GM21515 (cell line): ENCODE results near the gene NBEA.
"Not testable (repeated sequence)": the region's sequence is repeated elsewhere in the genome, so short reads cannot be mapped to it uniquely, and the experiment has no call there.

ENCODE experiments used
- ATAC-seq: cut with Tn5 transposase; IDR thresholded peaks from one replicate; pipeline ENCODE4 v1.9.1; 2021; ENCODE audit not compliant: unreplicated experiment

NBEA gene

GRCh38 chr13:35378939-35379338, 436.9 kb downstream of the NBEA start:
- no peak for ATAC-seq

GRCh38 chr13:35379663-35380062, 437.6 kb downstream of the NBEA start:
- no peak for ATAC-seq

GRCh38 chr13:35387682-35388250, 445.7 kb downstream of the NBEA start:
- no peak for ATAC-seq

- ATAC-seq: no peak
These were observed 446.6 kb downstream of the NBEA start for GRCh38 chr13:35388441-35389355.

- no peak for ATAC-seq
These were observed 447.5 kb downstream of the NBEA start for GRCh38 chr13:35389535-35389934.

GRCh38 chr13:35392768-35393167, 450.7 kb downstream of the NBEA start:
- no peak for ATAC-seq

- no peak for ATAC-seq
These were observed 451.8 kb downstream of the NBEA start for GRCh38 chr13:35393886-35394285.

GRCh38 chr13:35408285-35408684, 466.2 kb downstream of the NBEA start:
- ATAC-seq: not testable (repeated sequence)

- ATAC-seq: no peak
These were observed 469.1 kb downstream of the NBEA start for GRCh38 chr13:35411059-35411744.

GRCh38 chr13:35448465-35448864, 506.4 kb downstream of the NBEA start:
- ATAC-seq: no peak

GRCh38 chr13:35449821-35450220, 507.8 kb downstream of the NBEA start:
- no peak for ATAC-seq

- ATAC-seq: no peak
These were observed 513.0 kb downstream of the NBEA start for GRCh38 chr13:35455022-35455421.

- ATAC-seq: no peak
These were observed 515.2 kb downstream of the NBEA start for GRCh38 chr13:35457258-35457657.

GRCh38 chr13:35460061-35460460, 518.0 kb downstream of the NBEA start:
- ATAC-seq: no peak

GRCh38 chr13:35465371-35465770, 523.3 kb downstream of the NBEA start:
- ATAC-seq: no peak

GRCh38 chr13:35468195-35468594, 526.1 kb downstream of the NBEA start:
- no peak for ATAC-seq

- no peak for ATAC-seq
These were observed 527.9 kb downstream of the NBEA start for GRCh38 chr13:35469806-35470525.

- ATAC-seq: no peak
These were observed 528.9 kb downstream of the NBEA start for GRCh38 chr13:35470671-35471661.

GRCh38 chr13:35471706-35472322, 529.7 kb downstream of the NBEA start:
- no peak for ATAC-seq
